GM12864 (cell line): ENCODE data around the gene CPSF2.
"Not testable (repeated sequence)": the region's sequence is repeated elsewhere in the genome, so short reads cannot be mapped to it uniquely, and the experiment has no call there.

Experiments
- DNase-seq: peaks from one replicate; pipeline ENCODE4 v3.0.0-alpha.2; 2011; ENCODE audit warnings: low read depth
- H3K4me3 ChIP-seq: 2 replicates; pipeline ENCODE4 v1.5.1; 2011; ENCODE audit warnings: mild to moderate bottlenecking, low read depth, low read length, control low read depth
- CTCF ChIP-seq: IDR thresholded peaks from 2 replicates; pipeline ENCODE4 v1.5.1; 2011; ENCODE audit warnings: low read depth, mild to moderate bottlenecking, moderate library complexity, low read length, control low read depth, inconsistent platforms; ENCODE audit errors: missing control alignments

The CPSF2 gene

GRCh38 chr14:92176476-92176875, 54.7 kb downstream of the CPSF2 start:
- DNase-seq, result no peak
- H3K4me3 ChIP-seq, result no peak overlapping the region
- TF ChIP-seq CTCF, result no peak

- not testable (repeated sequence) for DNase-seq, H3K4me3 ChIP-seq
These were observed 57.4 kb downstream of the CPSF2 start for GRCh38 chr14:92179178-92179577.

- no peak for TF ChIP-seq CTCF
- DNase-seq, result no peak
- no peak overlapping the region for H3K4me3 ChIP-seq
These were observed 63.8 kb downstream of the CPSF2 start for GRCh38 chr14:92185559-92185958.

- H3K4me3 ChIP-seq, DNase-seq: not testable (repeated sequence)
These were observed 65.8 kb downstream of the CPSF2 start for GRCh38 chr14:92187616-92188015.

GRCh38 chr14:92190768-92191167, 69.0 kb downstream of the CPSF2 start:
- TF ChIP-seq CTCF, result no peak
- no peak overlapping the region for H3K4me3 ChIP-seq
- DNase-seq, result no peak

GRCh38 chr14:92198804-92199203, 77.0 kb downstream of the CPSF2 start:
- no peak for TF ChIP-seq CTCF
- DNase-seq, result no peak
- H3K4me3 ChIP-seq, result no peak overlapping the region

- peak; percentile 2 for TF ChIP-seq CTCF
- no peak overlapping the region for H3K4me3 ChIP-seq
- no peak for DNase-seq
These were observed 78.0 kb downstream of the CPSF2 start for GRCh38 chr14:92199763-92200162.

- no peak for TF ChIP-seq CTCF
- DNase-seq, result no peak
- no peak overlapping the region for H3K4me3 ChIP-seq
These were observed 81.3 kb downstream of the CPSF2 start for GRCh38 chr14:92203116-92203515.
